Measurements from ENCODE around the gene ZBTB43.
A peak's percentile ranks its signal among the peaks of the same experiment; 100 is the strongest.
"Not testable (repeated sequence)": the region's sequence is repeated elsewhere in the genome, so short reads cannot be mapped to it uniquely, and the experiment has no call there.

ZBTB43 gene

GRCh38 chr9:126781186-126782052 lies 23.4 kb upstream of the ZBTB43 start:
- peak overlapping the region; percentile 41 for H3K4me3 ChIP-seq (ENCODE audit: low read length)
- peaks cover 10% of the 10 kb centered on the region for H3K27me3 ChIP-seq (ENCODE audit: control insufficient read depth, insufficient read depth, low read length)
- no peaks in the 10 kb centered on the region for H3K36me3 ChIP-seq (ENCODE audit: control insufficient read depth, insufficient read depth, low read length)
- no peaks in the 10 kb centered on the region for H3K4me1 ChIP-seq (ENCODE audit: control insufficient read depth, insufficient read depth, low read length)
- H3K27ac ChIP-seq (ENCODE audit: low read depth, low read length), result no peak overlapping the region
- H3K9ac ChIP-seq (ENCODE audit: low read length), result no peak overlapping the region

GRCh38 chr9:126782053-126782388 lies 22.8 kb upstream of the ZBTB43 start:
- H3K9ac ChIP-seq (ENCODE audit: low read length), result no peak overlapping the region
- peaks cover 10% of the 10 kb centered on the region for H3K27me3 ChIP-seq (ENCODE audit: control insufficient read depth, insufficient read depth, low read length)
- no peak overlapping the region for H3K27ac ChIP-seq (ENCODE audit: low read depth, low read length)
- no peaks in the 10 kb centered on the region for H3K36me3 ChIP-seq (ENCODE audit: control insufficient read depth, insufficient read depth, low read length)
- no peaks in the 10 kb centered on the region for H3K4me1 ChIP-seq (ENCODE audit: control insufficient read depth, insufficient read depth, low read length)
- H3K4me3 ChIP-seq (ENCODE audit: low read length), result no peak overlapping the region

- Histone ChIP-seq H3K9ac (ENCODE audit: low read length) (no peak overlapping the region), H3K36me3 (ENCODE audit: control insufficient read depth, insufficient read depth, low read length) (no peaks in the 10 kb centered on the region), H3K4me3 (ENCODE audit: low read length) (no peak overlapping the region), H3K27ac (ENCODE audit: low read depth, low read length) (no peak overlapping the region), H3K27me3 (ENCODE audit: control insufficient read depth, insufficient read depth, low read length) (peaks cover 7% of the 10 kb centered on the region), H3K4me1 (ENCODE audit: control insufficient read depth, insufficient read depth, low read length) (peaks cover 3% of the 10 kb centered on the region)
Observed at GRCh38 chr9:126783949-126784348, 20.9 kb upstream of the ZBTB43 start.

GRCh38 chr9:126784401-126784800 lies 20.4 kb upstream of the ZBTB43 start:
- Histone ChIP-seq H3K36me3 (ENCODE audit: control insufficient read depth, insufficient read depth, low read length) (no peaks in the 10 kb centered on the region), H3K4me3 (ENCODE audit: low read length) (no peak overlapping the region), H3K27ac (ENCODE audit: low read depth, low read length) (no peak overlapping the region), H3K9ac (ENCODE audit: low read length) (no peak overlapping the region), H3K4me1 (ENCODE audit: control insufficient read depth, insufficient read depth, low read length) (peaks cover 3% of the 10 kb centered on the region), H3K27me3 (ENCODE audit: control insufficient read depth, insufficient read depth, low read length) (peaks cover 7% of the 10 kb centered on the region)

- not testable (repeated sequence) for H3K27ac ChIP-seq (ENCODE audit: low read depth, low read length); H3K4me1 ChIP-seq (ENCODE audit: control insufficient read depth, insufficient read depth, low read length); H3K36me3 ChIP-seq (ENCODE audit: control insufficient read depth, insufficient read depth, low read length); H3K4me3 ChIP-seq (ENCODE audit: low read length); H3K27me3 ChIP-seq (ENCODE audit: control insufficient read depth, insufficient read depth, low read length); H3K9ac ChIP-seq (ENCODE audit: low read length)
Observed at GRCh38 chr9:126784841-126785240, 20.0 kb upstream of the ZBTB43 start.

- no peak overlapping the region for H3K27ac ChIP-seq (ENCODE audit: low read depth, low read length)
- H3K27me3 ChIP-seq (ENCODE audit: control insufficient read depth, insufficient read depth, low read length), result peaks cover 3% of the 10 kb centered on the region
- no peaks in the 10 kb centered on the region for H3K36me3 ChIP-seq (ENCODE audit: control insufficient read depth, insufficient read depth, low read length)
- H3K4me3 ChIP-seq (ENCODE audit: low read length), result no peak overlapping the region
- H3K4me1 ChIP-seq (ENCODE audit: control insufficient read depth, insufficient read depth, low read length), result peaks cover 3% of the 10 kb centered on the region
- H3K9ac ChIP-seq (ENCODE audit: low read length), result no peak overlapping the region
Observed at GRCh38 chr9:126788046-126788445, 16.8 kb upstream of the ZBTB43 start.

GRCh38 chr9:126788634-126789349 lies 16.0 kb upstream of the ZBTB43 start:
- Histone ChIP-seq H3K9ac (ENCODE audit: low read length) (no peak overlapping the region), H3K27me3 (ENCODE audit: control insufficient read depth, insufficient read depth, low read length) (peaks cover 3% of the 10 kb centered on the region), H3K4me3 (ENCODE audit: low read length) (no peak overlapping the region), H3K27ac (ENCODE audit: low read depth, low read length) (no peak overlapping the region), H3K4me1 (ENCODE audit: control insufficient read depth, insufficient read depth, low read length) (peaks cover 3% of the 10 kb centered on the region), H3K36me3 (ENCODE audit: control insufficient read depth, insufficient read depth, low read length) (no peaks in the 10 kb centered on the region)

GRCh38 chr9:126790561-126790960 lies 14.3 kb upstream of the ZBTB43 start:
- no peaks in the 10 kb centered on the region for H3K36me3 ChIP-seq (ENCODE audit: control insufficient read depth, insufficient read depth, low read length)
- H3K27ac ChIP-seq (ENCODE audit: low read depth, low read length), result no peak overlapping the region
- H3K9ac ChIP-seq (ENCODE audit: low read length), result no peak overlapping the region
- H3K27me3 ChIP-seq (ENCODE audit: control insufficient read depth, insufficient read depth, low read length), result no peaks in the 10 kb centered on the region
- H3K4me3 ChIP-seq (ENCODE audit: low read length), result no peak overlapping the region
- H3K4me1 ChIP-seq (ENCODE audit: control insufficient read depth, insufficient read depth, low read length), result peaks cover 3% of the 10 kb centered on the region

GRCh38 chr9:126791406-126792230 lies 13.2 kb upstream of the ZBTB43 start:
- no peak overlapping the region for H3K27ac ChIP-seq (ENCODE audit: low read depth, low read length)
- no peak overlapping the region for H3K4me3 ChIP-seq (ENCODE audit: low read length)
- H3K36me3 ChIP-seq (ENCODE audit: control insufficient read depth, insufficient read depth, low read length), result no peaks in the 10 kb centered on the region
- H3K9ac ChIP-seq (ENCODE audit: low read length), result no peak overlapping the region
- peaks cover 3% of the 10 kb centered on the region for H3K4me1 ChIP-seq (ENCODE audit: control insufficient read depth, insufficient read depth, low read length)
- no peaks in the 10 kb centered on the region for H3K27me3 ChIP-seq (ENCODE audit: control insufficient read depth, insufficient read depth, low read length)

- H3K27me3 ChIP-seq (ENCODE audit: control insufficient read depth, insufficient read depth, low read length), result no peaks in the 10 kb centered on the region
- no peaks in the 10 kb centered on the region for H3K4me1 ChIP-seq (ENCODE audit: control insufficient read depth, insufficient read depth, low read length)
- no peaks in the 10 kb centered on the region for H3K36me3 ChIP-seq (ENCODE audit: control insufficient read depth, insufficient read depth, low read length)
- no peak overlapping the region for H3K4me3 ChIP-seq (ENCODE audit: low read length)
- no peak overlapping the region for H3K9ac ChIP-seq (ENCODE audit: low read length)
- no peak overlapping the region for H3K27ac ChIP-seq (ENCODE audit: low read depth, low read length)
Observed at GRCh38 chr9:126793686-126794417, 11.0 kb upstream of the ZBTB43 start.

GRCh38 chr9:126794441-126794840 lies 10.4 kb upstream of the ZBTB43 start:
- Histone ChIP-seq H3K36me3 (ENCODE audit: control insufficient read depth, insufficient read depth, low read length) (no peaks in the 10 kb centered on the region), H3K9ac (ENCODE audit: low read length) (no peak overlapping the region), H3K27me3 (ENCODE audit: control insufficient read depth, insufficient read depth, low read length) (no peaks in the 10 kb centered on the region), H3K4me3 (ENCODE audit: low read length) (no peak overlapping the region), H3K27ac (ENCODE audit: low read depth, low read length) (no peak overlapping the region), H3K4me1 (ENCODE audit: control insufficient read depth, insufficient read depth, low read length) (no peaks in the 10 kb centered on the region)

- H3K4me1 ChIP-seq (ENCODE audit: control insufficient read depth, insufficient read depth, low read length), result no peaks in the 10 kb centered on the region
- H3K4me3 ChIP-seq (ENCODE audit: low read length), result no peak overlapping the region
- no peaks in the 10 kb centered on the region for H3K36me3 ChIP-seq (ENCODE audit: control insufficient read depth, insufficient read depth, low read length)
- no peak overlapping the region for H3K9ac ChIP-seq (ENCODE audit: low read length)
- no peak overlapping the region for H3K27ac ChIP-seq (ENCODE audit: low read depth, low read length)
- H3K27me3 ChIP-seq (ENCODE audit: control insufficient read depth, insufficient read depth, low read length), result no peaks in the 10 kb centered on the region
Observed at GRCh38 chr9:126796758-126797157, 8.1 kb upstream of the ZBTB43 start.

Measured in rectal smooth muscle tissue (tissue), 1 donor.